HG03159 (cell line): ENCODE results near the gene DDX1.

ENCODE experiments used
- ATAC-seq: cut with Tn5 transposase; IDR thresholded peaks from one replicate; pipeline ENCODE4 v1.9.1; 2021; ENCODE audit warnings: mild to moderate bottlenecking, moderate library complexity; ENCODE audit not compliant: unreplicated experiment

Gene DDX1

GRCh38 chr2:15658911-15659310 lies 67.2 kb downstream of the DDX1 start:
- ATAC-seq, result no peak

- ATAC-seq, result no peak
Measured at GRCh38 chr2:15660491-15661294, 69.0 kb downstream of the DDX1 start.

GRCh38 chr2:15661295-15661569 lies 69.6 kb downstream of the DDX1 start:
- ATAC-seq, result no peak

GRCh38 chr2:15662026-15662425 lies 70.4 kb downstream of the DDX1 start:
- ATAC-seq, result no peak

- no peak for ATAC-seq
Measured at GRCh38 chr2:15662579-15662978, 70.9 kb downstream of the DDX1 start.

- ATAC-seq, result no peak
Measured at GRCh38 chr2:15663802-15664201, 72.1 kb downstream of the DDX1 start.

- ATAC-seq, result no peak
Measured at GRCh38 chr2:15664273-15665066, 72.8 kb downstream of the DDX1 start.

GRCh38 chr2:15665067-15665942 lies 73.6 kb downstream of the DDX1 start:
- ATAC-seq, result no peak

- ATAC-seq, result no peak
Measured at GRCh38 chr2:15665943-15666460, 74.3 kb downstream of the DDX1 start.

GRCh38 chr2:15666861-15667808 lies 75.5 kb downstream of the DDX1 start:
- ATAC-seq, result no peak

GRCh38 chr2:15667809-15668556 lies 76.3 kb downstream of the DDX1 start:
- no peak for ATAC-seq

- no peak for ATAC-seq
Measured at GRCh38 chr2:15668611-15669305, 77.1 kb downstream of the DDX1 start.

GRCh38 chr2:15669375-15669910 lies 77.8 kb downstream of the DDX1 start:
- no peak for ATAC-seq

- no peak for ATAC-seq
Measured at GRCh38 chr2:15670469-15670868, 78.8 kb downstream of the DDX1 start.

GRCh38 chr2:15670981-15671380 lies 79.3 kb downstream of the DDX1 start:
- ATAC-seq, result no peak

GRCh38 chr2:15671409-15671808 lies 79.7 kb downstream of the DDX1 start:
- ATAC-seq, result no peak

GRCh38 chr2:15671842-15672815 lies 80.5 kb downstream of the DDX1 start:
- ATAC-seq, result no peak
